ENCODE results near the gene ZRANB2. TPM values are rescaled to one million over a fixed set of nuclear protein-coding genes. Genes with fewer than 3 reads are reported as not detected.

ZRANB2 gene
- total RNA-seq, 4 donors from 2014 or later, result 30.3 to 115 (median 57.8) TPM

GRCh38 chr1:71049951-71050598, 30.8 kb downstream of the ZRANB2 start:
- 0% methylated on average over 1 of the region's 1 CpG for WGBS, 2 donors (ENCODE audit: low coverage in 1 of 2)
- peaks cover 23% of the 10 kb centered on the region for H3K27me3 ChIP-seq
- peak; percentile 45 for ATAC-seq

GRCh38 chr1:71047635-71048607, 32.9 kb downstream of the ZRANB2 start, which contains the start of gene PTGER3:
PTGER3 (minus strand) TSS chr1:71047816; CDS start chr1:71047577, 239 bp downstream.
- 6 to 12% methylated on average over 9 to 16 of the region's 56 CpGs for WGBS, 2 donors (ENCODE audit: low coverage in 1 of 2)
- Histone ChIP-seq H3K27ac (peak within 1 kb of the TSS in 3 of 4 donors; percentile 4 to 59 (median 39)), H3K36me3 (no peaks in the 10 kb centered on the region), H3K27me3 (peaks cover 30% of the 10 kb centered on the region), H3K4me1 (peaks cover 0 to 22% (median 0%) of the 10 kb centered on the region in 3 donors), H3K4me3 (peak within 1 kb of the TSS; percentile 40 to 67), H3K9me3 (no peaks in the 10 kb centered on the region)
- TF ChIP-seq EP300 (IDR thresholded peaks at IDR 0.05) (no peak), CTCF (IDR thresholded peaks at IDR 0.05) (no peak), POLR2A (IDR thresholded peaks at IDR 0.05) (no peak), POLR2AphosphoS5 (IDR thresholded peaks at IDR 0.05) (no peak)
- ATAC-seq, result peak; percentile 75

More at GRCh38 chr1:71049951-71050598, 30.8 kb downstream of the ZRANB2 start:
- H3K9me3 ChIP-seq, result no peaks in the 10 kb centered on the region
- H3K27ac ChIP-seq, result no peak overlapping the region
- TF ChIP-seq EP300 (IDR thresholded peaks at IDR 0.05), result no peak
- peak; percentile 68 to 79 (median 72) for TF ChIP-seq CTCF (IDR thresholded peaks at IDR 0.05)
- no peak for TF ChIP-seq POLR2A (IDR thresholded peaks at IDR 0.05)
- peak; percentile 6 for TF ChIP-seq POLR2AphosphoS5 (IDR thresholded peaks at IDR 0.05)
- H3K4me3 ChIP-seq, result no peak overlapping the region
- H3K36me3 ChIP-seq, result no peaks in the 10 kb centered on the region
- H3K4me1 ChIP-seq, result peaks cover 0 to 21% (median 0%) of the 10 kb centered on the region in 3 donors

DNA sequence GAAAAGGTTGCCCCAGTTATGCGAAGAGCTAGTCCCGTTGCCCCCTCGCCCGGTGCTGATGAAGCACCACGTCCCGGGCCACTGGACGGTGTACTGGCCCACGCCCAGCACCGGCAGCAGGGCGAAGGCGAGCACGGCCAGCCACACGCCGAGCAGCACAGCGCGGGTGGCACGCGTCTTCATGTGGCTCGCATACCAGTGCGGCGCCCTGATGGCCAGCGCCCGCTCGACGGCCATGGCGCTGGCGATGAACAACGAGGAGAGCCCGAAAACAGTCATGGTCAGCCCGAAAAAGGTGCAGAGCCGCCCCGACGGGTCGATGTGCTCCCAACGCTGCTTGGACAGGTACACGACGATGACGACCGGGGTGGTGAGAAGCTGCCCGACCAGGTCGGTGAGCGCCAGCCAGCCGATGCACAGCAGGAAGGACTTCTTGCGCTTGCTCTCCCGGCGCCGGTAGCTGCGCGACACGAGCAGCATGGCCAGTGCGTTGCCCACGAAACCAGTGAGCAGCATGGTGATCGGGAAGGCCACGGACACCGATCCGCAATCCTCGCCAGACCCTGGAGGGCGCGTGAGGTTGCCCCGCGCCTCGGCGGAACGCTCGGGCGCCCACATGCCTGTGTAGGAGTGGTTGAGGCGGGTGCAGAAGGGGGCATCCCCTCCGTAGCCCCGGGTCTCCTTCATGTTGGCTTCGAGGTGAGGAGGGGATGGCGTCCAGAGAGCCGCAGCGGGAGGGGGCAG, 33.8 kb downstream of the ZRANB2 start:
- H3K27me3 ChIP-seq, result peaks cover 30% of the 10 kb centered on the region
- H3K4me1 ChIP-seq, result peaks cover 0 to 31% (median 0%) of the 10 kb centered on the region in 3 donors
- no peaks in the 10 kb centered on the region for H3K36me3 ChIP-seq
- TF ChIP-seq POLR2AphosphoS5 (IDR thresholded peaks at IDR 0.05), result no peak
- TF ChIP-seq CTCF (IDR thresholded peaks at IDR 0.05), result no peak
- TF ChIP-seq POLR2A (IDR thresholded peaks at IDR 0.05), result no peak
- TF ChIP-seq EP300 (IDR thresholded peaks at IDR 0.05), result no peak
- ATAC-seq, result peak; percentile 28
- H3K4me3 ChIP-seq, result peak overlapping the region; percentile 40 to 67
- 0% methylated on average over 1 of the region's 73 CpGs; no CpG with 5 or more reads in 1 of the 2 donors for WGBS, 2 donors (ENCODE audit: low coverage in 1 of 2)
- H3K9me3 ChIP-seq, result no peaks in the 10 kb centered on the region
- H3K27ac ChIP-seq, result peak overlapping the region in 3 of 4 donors; percentile 4 to 59 (median 39)

DNA sequence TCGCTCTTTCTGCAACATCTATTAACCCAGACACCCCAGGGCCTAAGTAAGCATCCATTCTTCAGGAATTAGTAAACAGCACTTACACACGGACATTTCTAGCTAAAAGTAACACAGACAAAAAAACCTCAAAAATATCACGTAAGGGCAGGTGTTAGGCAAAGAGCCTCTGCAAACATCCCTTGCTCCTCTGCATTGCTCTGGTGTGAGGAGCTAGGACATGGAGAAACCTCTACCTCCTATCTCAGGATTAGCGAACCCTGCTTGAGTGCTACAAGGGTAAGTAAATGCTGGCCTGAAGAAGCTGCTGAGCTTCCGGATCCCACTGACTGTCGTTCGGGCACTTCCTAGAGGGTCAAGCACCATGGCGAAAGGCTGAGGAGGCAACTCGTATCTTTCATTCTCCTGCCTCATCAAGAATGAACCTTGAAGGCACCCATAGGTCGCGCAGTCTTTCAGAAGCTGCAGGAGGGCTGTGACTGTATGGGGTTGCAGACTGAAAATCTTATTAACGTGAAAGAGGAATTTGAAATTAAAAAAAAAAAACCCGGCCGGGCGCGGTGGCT, 35.3 kb downstream of the ZRANB2 start:
- Histone ChIP-seq H3K27ac (no peak overlapping the region), H3K9me3 (no peaks in the 10 kb centered on the region), H3K4me1 (peaks cover 0 to 31% (median 0%) of the 10 kb centered on the region in 3 donors), H3K27me3 (peaks cover 30% of the 10 kb centered on the region), H3K4me3 (peak overlapping the region in 1 of 2 donors; percentile 25), H3K36me3 (no peaks in the 10 kb centered on the region)
- WGBS, 2 donors (ENCODE audit: low coverage in 1 of 2), result 80 to 84% methylated on average over 7 to 16 of the region's 16 CpGs
- TF ChIP-seq POLR2AphosphoS5 (IDR thresholded peaks at IDR 0.05) (no peak), EP300 (IDR thresholded peaks at IDR 0.05) (no peak), CTCF (IDR thresholded peaks at IDR 0.05) (no peak), POLR2A (IDR thresholded peaks at IDR 0.05) (no peak)
- ATAC-seq, result no peak
